ENCODE data around the gene CDADC1.

CDADC1 gene

DNA sequence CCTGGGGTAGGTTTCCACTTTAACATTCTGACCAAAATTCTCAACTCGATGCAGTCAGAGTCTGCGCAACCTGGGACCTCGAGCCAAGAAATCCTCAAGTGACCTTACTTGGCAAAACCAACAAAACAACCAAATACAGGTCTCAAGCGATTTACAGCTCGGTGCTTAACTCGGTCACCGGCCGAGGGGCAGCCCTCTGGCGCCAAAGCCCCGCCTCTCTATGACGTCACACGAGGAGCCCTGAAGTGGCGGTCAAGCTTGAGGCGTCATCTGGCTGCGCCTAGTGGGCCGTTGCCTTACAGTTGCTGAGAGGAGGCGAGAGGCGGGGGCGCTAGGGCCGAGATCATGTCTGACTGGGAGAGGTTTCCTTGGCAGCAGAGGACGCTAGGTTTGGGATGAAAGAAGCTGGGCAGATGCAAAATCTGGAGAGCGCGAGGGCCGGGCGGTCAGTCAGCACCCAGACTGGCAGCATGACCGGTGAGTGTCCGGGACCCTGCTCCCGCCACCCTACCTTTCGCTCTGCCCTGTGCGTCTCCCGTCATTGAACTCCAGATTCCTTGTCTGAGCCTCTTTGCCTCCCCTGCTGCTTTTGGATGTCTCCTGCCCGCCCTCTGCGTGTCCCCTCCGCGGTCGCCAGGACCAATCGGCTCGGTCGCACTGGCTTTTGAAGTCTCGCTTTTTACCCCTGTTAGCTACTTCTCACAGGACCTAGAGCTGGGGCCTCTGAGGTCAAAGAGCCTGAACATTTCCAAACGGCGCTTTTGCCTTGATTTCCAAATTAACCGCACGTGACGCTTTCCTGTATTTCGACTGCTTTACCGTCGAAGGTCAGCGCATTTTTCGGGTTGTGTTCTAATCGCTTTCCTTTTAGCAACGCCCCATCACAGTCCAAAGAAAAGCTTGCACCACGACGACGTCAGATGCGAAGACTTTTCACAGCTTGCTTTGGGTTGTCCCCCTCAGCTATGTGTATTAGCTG is at the start of gene CDADC1:
Gene CDADC1, plus strand, starts transcription at position 283 of the 979 bp plus-strand sequence. Its CDS starts 113 bp downstream, at position 396.
- DNase-seq, result peak; percentile 93

DNA sequence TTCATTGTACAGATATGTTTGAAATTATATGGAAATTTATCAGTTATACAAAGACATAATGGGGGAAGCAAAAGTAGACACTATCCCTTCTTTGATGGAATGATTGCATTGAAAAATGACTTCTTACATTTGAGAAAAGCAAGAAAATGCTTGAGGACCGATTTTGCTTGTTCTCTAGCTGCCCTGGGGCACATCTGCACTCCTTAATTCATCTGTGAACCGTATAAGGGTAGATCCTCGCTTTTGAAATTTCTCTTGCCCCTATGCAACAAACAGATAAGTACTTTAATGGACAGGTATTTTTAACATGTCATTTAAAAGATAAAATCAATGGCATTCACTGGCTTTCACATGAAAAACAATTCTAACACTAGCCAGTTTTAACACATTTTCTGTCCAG is 41.1 kb upstream of the CDADC1 start:
- DNase-seq, result no peak

DNA sequence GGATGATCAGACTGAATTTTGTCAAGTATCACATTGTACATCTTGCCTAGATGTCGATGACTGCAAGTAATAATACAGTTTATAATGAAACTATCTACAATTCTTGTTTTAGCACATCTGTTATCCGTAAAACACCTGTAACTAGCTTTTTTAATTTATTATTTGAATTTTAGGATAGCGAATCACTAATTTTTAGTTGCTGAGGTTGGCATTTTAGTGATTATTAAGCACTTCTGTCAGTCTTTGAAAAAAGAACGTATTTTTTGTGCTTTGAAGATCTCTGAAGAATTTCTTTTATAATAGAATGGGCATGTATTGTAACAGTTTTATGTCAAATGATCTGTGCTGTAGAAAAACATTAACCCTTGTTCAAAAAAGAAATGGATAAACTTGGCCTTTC is 39.1 kb upstream of the CDADC1 start:
- DNase-seq, result no peak

DNA sequence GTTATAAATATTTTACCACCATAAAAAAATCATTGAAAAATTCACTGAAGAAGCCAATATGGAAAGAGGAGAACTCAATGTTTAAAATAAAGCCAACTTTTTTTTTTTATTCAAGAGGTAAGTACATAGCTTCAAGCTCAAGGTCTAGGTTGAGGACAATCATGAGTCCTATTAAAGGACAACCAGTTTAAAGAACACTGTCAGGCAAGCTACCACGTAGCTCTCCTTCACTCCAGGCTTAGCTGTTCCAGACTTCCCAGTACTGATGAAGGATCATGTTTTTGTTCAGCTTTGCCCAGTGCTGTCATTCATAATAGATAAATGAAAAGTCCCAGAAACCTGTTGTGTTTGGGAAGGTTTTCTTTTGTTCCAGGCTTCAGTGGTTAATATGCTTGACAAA is 37.6 kb upstream of the CDADC1 start:
- DNase-seq, result no peak

DNA sequence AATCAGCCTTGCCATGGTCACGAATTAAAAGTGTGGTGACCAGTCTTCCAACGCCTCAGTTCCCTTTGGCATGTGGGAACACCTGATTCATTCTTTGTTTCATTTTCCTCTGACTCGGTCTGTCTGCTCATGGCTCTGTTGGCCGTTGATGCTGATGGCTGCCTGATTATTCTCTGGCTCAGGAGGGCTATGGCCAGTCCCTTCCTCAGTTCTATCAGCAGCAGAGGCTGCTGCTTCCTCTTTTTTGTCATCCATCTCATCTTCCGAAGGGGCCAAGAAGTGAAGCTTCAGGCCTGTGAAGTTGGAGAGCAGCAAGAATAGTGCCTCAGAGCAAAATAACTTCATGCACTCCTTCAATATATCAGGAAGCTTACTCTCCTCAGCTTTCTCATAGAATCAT is 37.1 kb upstream of the CDADC1 start:
- DNase-seq, result no peak

DNA sequence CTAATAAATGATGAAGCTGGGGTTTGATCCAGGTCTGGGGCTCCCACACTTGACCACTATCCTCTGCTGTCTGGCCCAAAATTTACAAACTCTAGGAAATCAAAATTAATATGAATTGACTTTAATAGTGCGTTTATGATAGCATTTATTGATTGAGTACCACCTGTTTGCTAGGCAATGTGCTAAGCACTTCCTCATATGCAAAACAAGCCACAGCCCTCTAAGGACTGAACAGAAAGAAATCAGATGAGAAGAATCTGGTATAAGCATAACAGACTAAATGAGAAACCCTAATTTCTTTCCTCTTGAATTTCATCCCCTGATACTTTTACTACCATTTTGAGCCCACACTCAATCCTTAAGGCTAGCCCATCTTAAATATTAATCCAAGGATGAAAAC is 34.2 kb upstream of the CDADC1 start:
- DNase-seq, result no peak

DNA sequence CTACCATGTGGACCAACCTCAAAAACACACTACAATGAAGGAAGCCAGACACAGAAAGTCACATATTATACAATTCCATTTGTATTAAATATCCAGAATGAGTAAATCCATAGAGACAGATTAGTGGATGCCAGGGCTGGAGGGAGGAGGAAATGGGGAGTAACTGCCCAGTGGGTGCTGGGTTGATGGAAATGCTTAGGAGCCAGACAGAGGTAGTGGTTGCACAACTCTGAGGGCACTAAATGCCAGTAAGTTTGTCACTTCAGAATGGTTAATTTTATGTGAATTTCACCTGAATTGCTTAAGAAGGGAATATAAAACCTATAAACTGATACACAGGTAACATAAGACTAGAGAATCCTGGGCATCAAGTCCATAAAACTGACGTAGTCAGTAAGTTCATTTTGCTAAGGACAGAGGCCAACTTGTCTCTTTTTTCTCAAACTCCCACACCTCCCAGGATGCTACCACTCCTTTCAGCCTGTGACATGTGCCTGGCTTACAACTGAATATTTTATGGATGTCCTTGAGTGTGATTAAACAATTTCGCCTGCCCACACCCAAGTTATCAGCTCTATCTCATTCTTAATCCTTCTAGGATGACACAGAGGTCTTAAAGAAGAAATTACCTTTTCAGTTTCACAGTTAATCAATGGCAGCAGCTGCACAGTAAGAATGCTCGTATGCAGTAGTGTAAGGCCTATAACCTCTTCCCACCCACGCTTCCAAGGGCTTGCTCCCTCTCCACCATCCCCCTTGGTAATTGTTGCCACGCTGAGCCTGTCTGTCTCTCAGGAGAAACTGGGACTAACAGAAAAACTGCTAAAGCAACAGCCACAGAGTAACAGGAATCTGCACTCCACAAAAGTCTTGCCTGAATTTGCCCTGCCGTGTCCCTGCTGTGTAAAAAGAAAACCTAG is 33.5 kb upstream of the CDADC1 start:
- DNase-seq, result no peak

DNA sequence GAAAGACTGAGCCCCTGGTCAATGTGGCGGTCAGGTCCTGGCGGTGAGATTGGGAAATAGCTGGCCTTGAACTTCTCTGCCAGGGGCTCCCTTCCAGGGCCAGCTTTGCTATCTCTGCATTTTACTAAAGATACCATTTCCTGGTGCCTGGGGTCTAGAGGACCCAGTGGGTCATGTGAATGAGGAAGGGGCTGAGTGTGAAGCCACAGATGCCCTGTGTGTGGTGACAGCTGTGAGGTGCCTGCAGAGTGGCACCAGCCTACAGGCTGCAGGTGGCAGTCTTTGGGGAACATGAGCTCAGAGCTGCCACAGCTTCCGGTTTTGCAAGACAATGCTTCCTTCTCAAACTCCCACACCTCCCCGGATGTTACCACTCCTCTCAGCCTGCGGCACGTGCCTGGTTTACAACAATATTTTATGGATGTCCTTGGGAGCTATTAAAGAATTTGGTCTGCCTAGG is 32.8 kb upstream of the CDADC1 start:
- peak; percentile 54 for DNase-seq

DNA sequence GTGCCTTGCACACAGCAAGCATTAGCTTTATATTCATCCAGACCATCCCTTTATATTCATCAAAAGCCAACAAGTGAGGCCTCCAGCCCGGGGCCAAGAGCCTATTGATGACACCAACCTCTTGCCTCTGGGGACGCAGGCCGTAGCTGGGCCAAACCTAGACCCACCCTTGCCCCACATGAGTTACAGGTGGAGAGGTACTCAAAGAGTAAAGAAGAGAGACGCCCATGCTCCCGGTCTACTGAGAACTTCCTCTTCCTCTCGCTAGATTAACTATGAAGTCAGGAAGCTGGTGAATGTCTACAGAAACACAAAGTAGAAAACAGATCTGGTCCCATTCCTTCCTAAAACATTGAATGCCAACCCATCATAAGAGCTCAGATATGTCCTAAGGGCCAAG is 31.4 kb upstream of the CDADC1 start:
- DNase-seq, result no peak

DNA sequence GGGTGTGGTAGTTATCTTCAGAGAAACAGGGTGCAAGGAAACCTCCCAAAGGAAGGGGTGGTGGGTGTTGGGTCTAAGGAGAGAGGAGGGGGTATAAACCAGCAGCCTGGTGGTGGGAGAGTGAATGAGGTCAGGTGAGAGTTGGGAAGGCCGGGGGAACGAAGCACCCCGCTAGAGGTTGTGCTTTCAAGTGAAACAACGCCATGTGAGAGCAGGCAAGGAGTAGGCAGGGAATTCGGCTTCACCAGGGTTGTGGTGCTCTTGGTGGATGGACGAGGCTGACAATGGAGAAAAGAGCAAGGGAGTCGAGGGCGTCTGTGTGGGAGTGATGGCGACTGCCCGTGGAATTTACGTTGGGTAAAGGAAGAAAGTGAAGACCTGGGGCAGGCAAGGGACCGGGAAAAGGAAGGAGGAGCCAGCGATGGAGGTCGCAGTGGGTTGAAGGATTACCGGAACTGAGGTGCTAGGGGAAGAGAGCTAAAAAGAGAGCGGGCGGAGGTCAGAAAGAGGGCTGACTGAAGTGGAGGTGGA is 29.7 kb upstream of the CDADC1 start:
- DNase-seq, result no peak

DNA sequence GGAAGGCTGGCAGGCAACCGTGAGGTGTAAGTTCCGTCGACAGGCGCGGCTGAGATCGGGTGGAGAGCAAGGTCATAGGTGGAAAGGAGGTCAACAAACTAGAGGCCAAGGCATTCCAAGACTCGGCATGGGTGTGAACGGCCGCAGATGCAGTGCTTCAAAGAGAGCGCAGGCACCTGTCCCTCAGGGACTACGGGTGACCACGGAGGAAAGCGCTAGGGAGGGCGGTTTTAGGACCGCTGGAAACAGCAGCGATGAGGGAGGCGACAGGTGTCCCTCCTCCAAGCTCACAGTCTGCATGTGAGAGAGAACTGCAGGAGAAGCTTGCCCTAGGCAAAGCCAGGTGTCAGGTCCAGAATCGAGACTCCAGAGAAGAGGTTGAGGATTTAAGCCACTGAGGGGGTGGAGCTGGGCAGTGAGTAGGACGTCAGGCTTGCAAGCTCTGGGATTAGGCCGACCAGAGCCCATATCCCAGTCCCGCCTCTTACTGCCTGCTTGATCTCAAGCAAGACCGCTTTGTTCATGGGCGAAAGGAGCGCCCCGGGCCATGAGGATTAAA is 29.2 kb upstream of the CDADC1 start:
- DNase-seq, result no peak

DNA sequence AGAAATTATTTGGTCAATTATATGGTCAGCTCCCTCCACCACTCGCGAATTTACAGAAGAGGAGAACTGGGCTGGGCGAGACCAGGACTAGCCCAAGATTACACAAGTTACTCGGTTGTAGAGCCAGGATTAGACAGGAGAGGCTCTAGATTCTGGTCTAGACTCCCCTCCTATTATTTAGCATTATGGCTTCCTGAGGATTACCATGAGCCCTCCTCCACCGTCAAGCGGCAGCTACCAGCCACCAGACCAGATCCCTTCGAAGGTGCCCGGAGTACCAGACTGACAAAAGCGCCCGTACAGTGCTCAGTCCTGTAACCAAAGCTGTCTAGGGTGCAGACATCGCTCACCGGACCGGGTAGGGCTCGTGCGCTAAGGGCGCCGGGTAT is 28.1 kb upstream of the CDADC1 start:
- no peak for DNase-seq

DNA sequence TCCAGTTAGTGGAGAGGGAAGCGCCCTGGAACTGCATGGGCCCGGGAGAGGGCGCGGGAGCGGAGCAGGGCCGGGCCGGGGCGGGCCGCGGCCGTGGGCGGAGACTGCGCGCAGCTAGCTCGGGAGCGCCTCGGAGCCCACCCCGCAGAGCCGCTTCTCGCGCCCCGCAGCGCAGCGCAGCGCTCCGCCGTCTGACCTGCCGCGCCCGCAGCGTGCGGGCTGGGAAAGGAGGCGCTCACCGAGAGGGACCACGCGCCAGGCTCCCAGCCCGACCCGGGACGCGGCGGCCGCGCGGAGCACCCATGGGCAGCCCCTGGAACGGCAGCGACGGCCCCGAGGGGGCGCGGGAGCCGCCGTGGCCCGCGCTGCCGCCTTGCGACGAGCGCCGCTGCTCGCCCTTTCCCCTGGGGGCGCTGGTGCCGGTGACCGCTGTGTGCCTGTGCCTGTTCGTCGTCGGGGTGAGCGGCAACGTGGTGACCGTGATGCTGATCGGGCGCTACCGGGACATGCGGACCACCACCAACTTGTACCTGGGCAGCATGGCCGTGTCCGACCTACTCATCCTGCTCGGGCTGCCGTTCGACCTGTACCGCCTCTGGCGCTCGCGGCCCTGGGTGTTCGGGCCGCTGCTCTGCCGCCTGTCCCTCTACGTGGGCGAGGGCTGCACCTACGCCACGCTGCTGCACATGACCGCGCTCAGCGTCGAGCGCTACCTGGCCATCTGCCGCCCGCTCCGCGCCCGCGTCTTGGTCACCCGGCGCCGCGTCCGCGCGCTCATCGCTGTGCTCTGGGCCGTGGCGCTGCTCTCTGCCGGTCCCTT is 27.5 kb upstream of the CDADC1 start, which contains the start of gene MLNR:
Gene MLNR, plus strand, starts transcription at position 303 of the 820 bp plus-strand sequence. Its CDS starts 0 bp downstream, at position 303.
- peak; percentile 27 for DNase-seq

DNA sequence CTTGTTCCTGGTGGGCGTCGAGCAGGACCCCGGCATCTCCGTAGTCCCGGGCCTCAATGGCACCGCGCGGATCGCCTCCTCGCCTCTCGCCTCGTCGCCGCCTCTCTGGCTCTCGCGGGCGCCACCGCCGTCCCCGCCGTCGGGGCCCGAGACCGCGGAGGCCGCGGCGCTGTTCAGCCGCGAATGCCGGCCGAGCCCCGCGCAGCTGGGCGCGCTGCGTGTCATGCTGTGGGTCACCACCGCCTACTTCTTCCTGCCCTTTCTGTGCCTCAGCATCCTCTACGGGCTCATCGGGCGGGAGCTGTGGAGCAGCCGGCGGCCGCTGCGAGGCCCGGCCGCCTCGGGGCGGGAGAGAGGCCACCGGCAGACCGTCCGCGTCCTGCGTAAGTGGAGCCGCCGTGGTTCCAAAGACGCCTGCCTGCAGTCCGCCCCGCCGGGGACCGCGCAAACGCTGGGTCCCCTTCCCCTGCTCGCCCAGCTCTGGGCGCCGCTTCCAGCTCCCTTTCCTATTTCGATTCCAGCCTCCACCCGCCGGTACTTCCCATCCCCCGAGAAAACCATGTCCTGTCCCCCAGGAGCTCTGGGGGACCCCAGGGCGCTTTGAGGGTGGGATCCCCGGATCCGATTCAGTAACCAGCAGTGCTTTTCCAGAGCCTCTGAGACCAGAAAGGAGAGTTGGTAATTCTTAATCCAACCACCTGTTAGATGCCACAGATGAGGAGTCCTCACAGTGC is 26.7 kb upstream of the CDADC1 start:
- DNase-seq, result no peak

DNA sequence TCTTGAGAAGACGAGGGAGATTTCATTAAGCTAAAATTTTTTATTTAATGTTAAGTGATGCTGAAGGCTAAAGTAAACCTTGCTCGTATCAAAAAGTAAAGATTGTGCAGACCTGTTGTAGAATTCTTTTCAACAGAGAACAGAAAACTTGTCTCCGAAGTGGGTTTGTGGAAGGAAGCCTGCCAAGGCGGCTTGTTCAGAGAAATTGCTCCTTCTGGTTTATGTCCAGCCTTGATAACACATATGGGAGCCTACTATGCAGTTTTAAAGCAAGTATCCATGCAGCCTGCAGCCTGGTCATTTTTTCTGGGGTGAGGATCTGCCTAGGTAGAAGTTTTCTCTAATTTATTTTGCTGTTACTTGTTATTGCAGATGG is 26.1 kb upstream of the CDADC1 start:
- no peak for DNase-seq

DNA sequence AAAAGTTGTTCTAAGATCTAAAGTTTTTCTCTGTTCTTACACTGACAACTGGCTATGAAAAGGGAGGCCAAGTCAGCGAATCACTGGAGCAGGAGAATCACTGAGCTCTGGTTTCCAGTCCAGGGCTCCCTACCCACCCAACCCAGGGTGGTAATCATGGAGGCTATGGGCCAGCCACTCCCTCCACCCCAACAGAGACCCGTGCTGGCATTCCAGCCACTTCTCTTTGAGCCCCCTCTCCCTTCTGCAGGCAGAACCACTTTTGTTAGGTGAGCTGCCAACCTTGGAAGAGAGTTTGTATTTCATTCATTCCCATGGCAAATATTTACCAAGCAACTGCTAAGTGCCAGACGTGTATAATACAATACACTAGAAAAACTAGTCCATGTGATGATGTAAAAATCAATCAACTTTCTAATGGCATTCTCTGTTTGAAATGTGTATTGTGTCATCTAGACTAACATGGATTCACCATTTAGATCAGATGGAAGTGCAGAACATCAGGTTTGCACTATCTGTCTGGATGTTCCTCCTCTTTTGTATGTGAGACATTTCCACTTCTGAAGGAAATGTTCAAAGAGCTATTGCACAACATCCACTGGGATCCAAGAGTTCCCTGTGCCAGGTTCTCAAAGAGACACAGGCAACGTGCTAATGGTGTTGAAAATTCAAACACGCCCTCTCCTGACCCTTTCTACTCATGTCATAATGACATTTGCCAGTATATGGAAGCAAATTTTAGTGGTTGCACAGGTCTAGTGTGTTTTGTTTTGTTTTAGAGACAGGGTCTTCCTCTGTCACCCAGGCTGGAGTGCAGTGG is 22.3 kb upstream of the CDADC1 start:
- DNase-seq, result no peak

DNA sequence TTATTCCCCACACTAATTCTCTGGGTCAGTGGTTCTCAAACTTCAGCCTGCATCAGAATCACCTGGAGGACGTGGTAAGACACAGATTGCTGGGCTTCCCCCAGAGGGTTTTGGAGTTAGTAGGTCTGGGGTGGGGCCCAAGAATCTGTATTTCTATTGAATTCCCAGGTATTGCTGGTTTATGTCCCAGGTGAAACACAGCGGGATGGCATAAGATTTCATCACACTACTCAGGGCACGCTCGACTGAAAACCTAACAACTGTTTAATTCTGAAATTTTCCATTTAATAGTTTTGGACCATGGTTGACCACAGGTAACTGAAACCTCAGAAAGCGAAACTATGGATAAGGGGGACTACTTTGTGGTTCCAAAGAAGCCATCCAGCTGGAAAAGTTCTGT is 21.1 kb upstream of the CDADC1 start:
- no peak for DNase-seq

DNA sequence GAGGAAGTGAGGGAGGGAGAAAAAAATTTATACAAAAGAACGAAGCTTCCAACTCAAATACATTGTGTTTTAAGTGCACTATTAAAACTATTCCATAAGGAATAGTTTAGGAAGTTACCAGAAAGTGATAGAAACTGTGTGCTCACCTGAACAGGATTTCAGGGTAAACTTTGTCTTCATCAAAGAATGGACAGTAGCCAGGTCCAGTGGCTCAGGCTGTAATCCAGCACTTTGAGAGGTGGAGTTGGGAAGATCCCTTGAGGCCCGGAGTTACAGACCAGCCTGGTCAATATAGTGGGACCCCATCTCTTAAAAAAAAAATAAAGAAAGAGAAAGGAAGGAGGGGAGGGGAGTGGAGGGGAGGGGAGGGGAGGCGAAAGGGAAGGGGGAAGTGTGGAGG is 13.0 kb upstream of the CDADC1 start:
- DNase-seq, result no peak

DNA sequence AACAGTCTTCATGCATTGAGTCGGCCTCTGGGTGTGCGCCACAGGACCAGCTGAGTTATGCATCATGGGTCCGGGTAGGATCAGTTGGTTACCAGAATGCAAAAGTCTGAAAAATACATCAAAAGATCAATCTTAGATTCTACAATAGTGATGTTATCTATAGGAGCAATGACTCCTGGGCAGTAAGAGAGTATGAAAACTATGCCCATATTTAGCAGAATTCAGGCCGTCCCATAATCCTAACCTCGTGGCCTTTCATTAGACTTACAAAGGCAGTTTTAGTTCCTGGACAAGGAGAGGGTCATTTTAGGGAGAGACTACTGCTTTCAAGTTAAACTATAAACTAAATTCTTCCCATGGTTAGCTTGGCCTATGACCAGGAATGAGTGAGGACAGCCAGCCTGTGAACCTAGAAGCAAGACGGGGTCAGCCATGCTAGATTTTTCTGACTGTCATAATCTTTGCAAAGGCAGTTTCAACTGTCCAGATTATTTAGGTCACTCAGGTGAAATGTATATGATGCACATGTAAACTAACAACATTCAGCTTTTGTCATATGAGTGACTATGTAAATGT is 11.8 kb upstream of the CDADC1 start:
- DNase-seq, result no peak

DNA sequence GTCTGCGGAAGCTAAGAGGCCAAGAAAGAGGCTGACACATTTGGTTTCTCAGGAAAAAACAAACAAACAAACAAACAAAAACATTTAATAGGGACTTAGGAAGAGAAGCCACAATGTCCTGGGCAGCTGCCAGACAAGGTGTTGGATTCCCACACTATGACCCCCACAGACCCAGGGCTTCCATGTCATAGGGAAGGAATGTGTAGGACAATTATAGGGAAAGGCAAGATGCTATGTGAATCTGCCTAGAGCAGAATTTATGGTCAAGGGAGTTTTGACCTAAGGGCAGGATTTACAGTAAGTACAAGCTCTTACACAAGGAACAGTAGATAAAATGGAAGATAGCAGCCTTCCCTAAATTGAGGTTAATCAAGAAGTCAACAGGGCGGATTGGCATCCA is 9.1 kb upstream of the CDADC1 start:
- no peak for DNase-seq

All from CD4-positive, alpha-beta T cell treated with Interleukin-17A for 1 hour (primary cell).